Sigmoid colon (tissue), 7 donors: ENCODE results near the gene CTAGE9. TPM values are rescaled to one million over a fixed set of nuclear protein-coding genes. Genes with fewer than 3 reads are reported as not detected.

Source experiments
- DNase-seq: peaks from one replicate; pipeline ENCODE4 v3.0.0-alpha.2; 2019
- H3K27ac ChIP-seq, 4 donors: fragments of 200-600 bp; sonication (generic); one replicate each; pipeline ENCODE4 v1.5.1; 2016 to 2019; ENCODE audit warnings: mild to moderate bottlenecking in 1 of 4
- H3K27me3 ChIP-seq, 3 donors: fragments of 200-600 bp; sonication (generic); one replicate each; pipeline ENCODE4 v1.5.1; 2019; ENCODE audit warnings: mild to moderate bottlenecking in 1 of 3
- H3K36me3 ChIP-seq, 4 donors: fragments of 200-600 bp; sonication (generic); one replicate each; pipeline ENCODE4 v1.5.1; 2016 to 2019
- H3K4me1 ChIP-seq, 4 donors: fragments of 200-600 bp; sonication (generic); one replicate each; pipeline ENCODE4 v1.5.1; 2017 to 2019
- H3K4me3 ChIP-seq, 4 donors: fragments of 200-600 bp; sonication (generic); one replicate each; pipeline ENCODE4 v1.5.1; 2017 to 2019; ENCODE audit warnings: mild to moderate bottlenecking in 2 of 4, moderate library complexity in 1 of 4
- H3K9me3 ChIP-seq, 4 donors: fragments of 200-600 bp in 3 of 4; sonication (generic) in 3 of 4; one replicate each; pipeline versions ENCODE4 v1.5.1 to v1.6.1; 2013 to 2019
- CTCF ChIP-seq, 4 experiments: fragments of 450-650 bp in 3 of 4; fragments of 200-600 bp in 1 of 4; IDR thresholded peaks; one replicate each; pipeline ENCODE4 v1.5.1; 2016 to 2019; ENCODE audit warnings: antibody characterized with exemption in 4 of 4, mild to moderate bottlenecking in 3 of 4, moderate library complexity in 2 of 4
- EP300 ChIP-seq, 4 donors: sonication (generic); formaldehyde crosslinking; IDR thresholded peaks; one replicate each; pipeline ENCODE4 v1.6.1; 2017; ENCODE audit warnings: antibody characterized with exemption in 4 of 4
- POLR2A ChIP-seq, 2 donors: fragments of 450-650 bp; IDR thresholded peaks; one replicate each; pipeline ENCODE4 v1.6.1; 2016; ENCODE audit warnings: antibody characterized with exemption in 2 of 2, mild to moderate bottlenecking in 2 of 2, moderate library complexity in 2 of 2
- POLR2AphosphoS5 ChIP-seq, 4 donors: sonication (generic); formaldehyde crosslinking; IDR thresholded peaks; one replicate each; pipeline ENCODE4 v1.6.1; 2017; ENCODE audit warnings: antibody characterized with exemption in 4 of 4
- WGBS, 2 donors: extraction: QIAGEN DNeasy Blood & Tissue Kit; methylation state at CpG; one replicate each; pipeline ENCODE4 v1.1.7; 2013; 5-methylcytosine and 5-hydroxymethylcytosine counted together
- intact Hi-C: fragments of 100-400 bp; cut with DNase I; formaldehyde crosslinking; loops from one replicate; pipeline ENCODE4 v1.15.1; 2023
- polyA plus RNA-seq, 3 donors: library from polyadenylated mRNA; stranded (reverse); fragments of 200-250 nt; gene quantifications; one replicate each; pipeline ENCODE4 v1.2.3, GENCODE V29; 2013
- total RNA-seq, 4 donors: library from RNA; depleted of rRNA; stranded (reverse); fragments of >200 nt; gene quantifications; one replicate each; pipeline ENCODE4 v1.1.0, GENCODE V29; 2016
- donor health status: healthy with polysubstance abuse.
- donor health status: Bipolar disorder and iron deficiency.
- donor health status: healthy.

The CTAGE9 gene
- total and polyA plus RNA-seq, 7 donors: not detected

GRCh38 chr6:131681585-131681984, 29.2 kb downstream of the CTAGE9 start:
- Histone ChIP-seq H3K36me3 (no peaks in the 10 kb centered on the region), H3K4me3 (no peak overlapping the region), H3K9me3 (no peaks in the 10 kb centered on the region), H3K27ac (no peak overlapping the region), H3K4me1 (no peaks in the 10 kb centered on the region), H3K27me3 (no peaks in the 10 kb centered on the region)
- intact Hi-C loops: no loop called here
- no peak for TF ChIP-seq CTCF (IDR thresholded peaks at IDR 0.05)
- TF ChIP-seq POLR2AphosphoS5 (IDR thresholded peaks at IDR 0.05): no peak
- no peak for TF ChIP-seq POLR2A (IDR thresholded peaks at IDR 0.05)
- DNase-seq: no peak

- Histone ChIP-seq H3K27me3 (no peaks in the 10 kb centered on the region), H3K4me3 (no peak overlapping the region), H3K4me1 (no peaks in the 10 kb centered on the region), H3K9me3 (no peaks in the 10 kb centered on the region), H3K36me3 (no peaks in the 10 kb centered on the region), H3K27ac (no peak overlapping the region)
- TF ChIP-seq CTCF (IDR thresholded peaks at IDR 0.05): no peak
- TF ChIP-seq POLR2A (IDR thresholded peaks at IDR 0.05): no peak
- TF ChIP-seq POLR2AphosphoS5 (IDR thresholded peaks at IDR 0.05): no peak
- no peak for TF ChIP-seq EP300 (IDR thresholded peaks at IDR 0.05)
- DNase-seq: no peak
- 90 to 91% methylated on average over 2 of the region's 2 CpGs for WGBS, 2 donors
- intact Hi-C loops: no loop called here
Measured at GRCh38 chr6:131680868-131681267, 29.9 kb downstream of the CTAGE9 start.

- 92 to 93% methylated on average over 5 of the region's 5 CpGs for WGBS, 2 donors
- Histone ChIP-seq H3K4me3 (no peak overlapping the region), H3K36me3 (no peaks in the 10 kb centered on the region), H3K4me1 (no peaks in the 10 kb centered on the region), H3K27me3 (no peaks in the 10 kb centered on the region), H3K27ac (no peak overlapping the region), H3K9me3 (no peaks in the 10 kb centered on the region)
- intact Hi-C loops: no loop called here
- TF ChIP-seq POLR2A (IDR thresholded peaks at IDR 0.05) (no peak), EP300 (IDR thresholded peaks at IDR 0.05) (no peak), POLR2AphosphoS5 (IDR thresholded peaks at IDR 0.05) (no peak), CTCF (IDR thresholded peaks at IDR 0.05) (no peak)
- DNase-seq: no peak
Measured at GRCh38 chr6:131678442-131678841, 32.4 kb downstream of the CTAGE9 start.

GRCh38 chr6:131673184-131673583, 37.6 kb downstream of the CTAGE9 start:
- Histone ChIP-seq H3K36me3 (no peaks in the 10 kb centered on the region), H3K9me3 (no peaks in the 10 kb centered on the region), H3K4me1 (no peaks in the 10 kb centered on the region), H3K4me3 (no peak overlapping the region), H3K27ac (no peak overlapping the region), H3K27me3 (no peaks in the 10 kb centered on the region)
- no peak for TF ChIP-seq POLR2A (IDR thresholded peaks at IDR 0.05)
- no peak for TF ChIP-seq EP300 (IDR thresholded peaks at IDR 0.05)
- no peak for TF ChIP-seq POLR2AphosphoS5 (IDR thresholded peaks at IDR 0.05)
- TF ChIP-seq CTCF (IDR thresholded peaks at IDR 0.05): no peak
- DNase-seq: no peak
- intact Hi-C loops: no loop called here
- WGBS, 2 donors: 93 to 96% methylated on average over 2 of the region's 2 CpGs

- no peaks in the 10 kb centered on the region for H3K27me3 ChIP-seq
- 53 to 72% methylated on average over 1 of the region's 1 CpG for WGBS, 2 donors
- no peaks in the 10 kb centered on the region for H3K9me3 ChIP-seq
- no peak overlapping the region for H3K4me3 ChIP-seq
- H3K36me3 ChIP-seq: no peaks in the 10 kb centered on the region
- intact Hi-C loops: no loop called here
- no peak overlapping the region for H3K27ac ChIP-seq
- no peak for DNase-seq
- no peaks in the 10 kb centered on the region for H3K4me1 ChIP-seq
- no peak for TF ChIP-seq POLR2A (IDR thresholded peaks at IDR 0.05)
- TF ChIP-seq POLR2AphosphoS5 (IDR thresholded peaks at IDR 0.05): no peak
- no peak for TF ChIP-seq CTCF (IDR thresholded peaks at IDR 0.05)
- TF ChIP-seq EP300 (IDR thresholded peaks at IDR 0.05): no peak
Measured at GRCh38 chr6:131669891-131670290, 40.9 kb downstream of the CTAGE9 start.
